ENCODE measurements around the gene ANKRD40.

DNA sequence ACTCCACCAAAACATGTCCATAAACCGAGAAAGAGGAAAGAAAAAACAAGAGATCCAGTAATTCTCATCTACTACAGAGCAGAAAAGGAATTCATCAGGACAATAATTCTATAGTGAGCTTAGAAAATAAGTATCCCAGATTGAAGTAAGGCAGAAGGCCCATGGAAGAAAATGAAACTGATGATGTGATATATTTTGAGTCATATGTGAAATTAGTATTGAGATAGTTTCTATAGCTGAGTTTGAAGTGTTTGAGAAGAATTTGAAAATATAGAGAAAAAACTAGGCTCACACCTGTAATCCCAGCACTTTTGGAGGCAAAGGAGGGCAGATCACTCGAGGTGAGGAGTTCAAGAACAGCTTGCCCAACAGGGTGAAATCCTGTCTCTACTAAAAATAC is 31.4 kb upstream of the ANKRD40 start:
- no peak for TF ChIP-seq POLR2A (IDR thresholded peaks at IDR 0.05)
- TF ChIP-seq, protein P1, sequence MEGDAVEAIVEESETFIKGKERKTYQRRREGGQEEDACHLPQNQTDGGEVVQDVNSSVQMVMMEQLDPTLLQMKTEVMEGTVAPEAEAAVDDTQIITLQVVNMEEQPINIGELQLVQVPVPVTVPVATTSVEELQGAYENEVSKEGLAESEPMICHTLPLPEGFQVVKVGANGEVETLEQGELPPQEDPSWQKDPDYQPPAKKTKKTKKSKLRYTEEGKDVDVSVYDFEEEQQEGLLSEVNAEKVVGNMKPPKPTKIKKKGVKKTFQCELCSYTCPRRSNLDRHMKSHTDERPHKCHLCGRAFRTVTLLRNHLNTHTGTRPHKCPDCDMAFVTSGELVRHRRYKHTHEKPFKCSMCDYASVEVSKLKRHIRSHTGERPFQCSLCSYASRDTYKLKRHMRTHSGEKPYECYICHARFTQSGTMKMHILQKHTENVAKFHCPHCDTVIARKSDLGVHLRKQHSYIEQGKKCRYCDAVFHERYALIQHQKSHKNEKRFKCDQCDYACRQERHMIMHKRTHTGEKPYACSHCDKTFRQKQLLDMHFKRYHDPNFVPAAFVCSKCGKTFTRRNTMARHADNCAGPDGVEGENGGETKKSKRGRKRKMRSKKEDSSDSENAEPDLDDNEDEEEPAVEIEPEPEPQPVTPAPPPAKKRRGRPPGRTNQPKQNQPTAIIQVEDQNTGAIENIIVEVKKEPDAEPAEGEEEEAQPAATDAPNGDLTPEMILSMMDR (IDR thresholded peaks at IDR 0.05) = no peak
